HL-60 (cell line): Measurements from ENCODE around the gene SLC3A2.
A peak's percentile ranks its signal among the peaks of the same experiment; 100 is the strongest.
"Not testable (repeated sequence)": the region's sequence is repeated elsewhere in the genome, so short reads cannot be mapped to it uniquely, and the experiment has no call there.

Experiments
- DNase-seq, 2 experiments: peaks; one replicate each; pipeline ENCODE4 v3.0.0-alpha.2; 2010 to 2020; ENCODE audit warnings: low read depth in 1 of 2, low spot score in 1 of 2
- H3K27ac ChIP-seq: fragments of 250-450 bp; sonication (Bioruptor Pico); replicated peaks from 2 replicates; pipeline ENCODE4 v1.5.1; 2020; ENCODE audit warnings: mild to moderate bottlenecking, moderate library complexity
- H3K27me3 ChIP-seq: fragments of 250-450 bp; sonication (Bioruptor Pico); 2 replicates; pipeline ENCODE4 v1.5.1; 2021; ENCODE audit warnings: mild to moderate bottlenecking, moderate library complexity; ENCODE audit not compliant: insufficient read depth, poor library complexity, severe bottlenecking
- H3K4me3 ChIP-seq: replicated peaks from 2 replicates; pipeline ENCODE4 v1.5.1; 2011; ENCODE audit warnings: mild to moderate bottlenecking, control low read depth, low read length; ENCODE audit not compliant: insufficient read depth
- GABPA ChIP-seq: IDR thresholded peaks from 2 replicates; pipeline ENCODE4 v1.6.1; 2012; ENCODE audit warnings: low read depth
- POLR2AphosphoS5 ChIP-seq: IDR thresholded peaks from 2 replicates; pipeline ENCODE4 v1.6.1; 2012; ENCODE audit warnings: low read depth
- SPI1 ChIP-seq: IDR thresholded peaks from 2 replicates; pipeline ENCODE4 v1.6.1; 2012; ENCODE audit warnings: low read depth, mild to moderate bottlenecking, borderline replicate concordance
- TF ChIP-seq, protein P1 (sequence below): IDR thresholded peaks from one replicate; pipeline ENCODE4 v1.5.1; 2011; ENCODE audit warnings: low read length, control low read depth, inconsistent platforms; ENCODE audit not compliant: insufficient read depth
- TF ChIP-seq, protein P2 (sequence below): IDR thresholded peaks from 2 replicates; pipeline ENCODE4 v1.6.1; 2012; ENCODE audit warnings: low read depth; ENCODE audit not compliant: insufficient replicate concordance

SLC3A2 gene

GRCh38 chr11:62832336-62833234 is 48.1 kb upstream of the SLC3A2 start, which contains the start of gene TEX54:
Gene TEX54 (minus strand): TSS chr11:62832841.
- Histone ChIP-seq H3K4me3 (peak within 1 kb of the TSS; percentile 94), H3K27ac (peak within 1 kb of the TSS; percentile 92), H3K27me3 (no peaks in the 10 kb centered on the region)
- TF ChIP-seq, protein P1, sequence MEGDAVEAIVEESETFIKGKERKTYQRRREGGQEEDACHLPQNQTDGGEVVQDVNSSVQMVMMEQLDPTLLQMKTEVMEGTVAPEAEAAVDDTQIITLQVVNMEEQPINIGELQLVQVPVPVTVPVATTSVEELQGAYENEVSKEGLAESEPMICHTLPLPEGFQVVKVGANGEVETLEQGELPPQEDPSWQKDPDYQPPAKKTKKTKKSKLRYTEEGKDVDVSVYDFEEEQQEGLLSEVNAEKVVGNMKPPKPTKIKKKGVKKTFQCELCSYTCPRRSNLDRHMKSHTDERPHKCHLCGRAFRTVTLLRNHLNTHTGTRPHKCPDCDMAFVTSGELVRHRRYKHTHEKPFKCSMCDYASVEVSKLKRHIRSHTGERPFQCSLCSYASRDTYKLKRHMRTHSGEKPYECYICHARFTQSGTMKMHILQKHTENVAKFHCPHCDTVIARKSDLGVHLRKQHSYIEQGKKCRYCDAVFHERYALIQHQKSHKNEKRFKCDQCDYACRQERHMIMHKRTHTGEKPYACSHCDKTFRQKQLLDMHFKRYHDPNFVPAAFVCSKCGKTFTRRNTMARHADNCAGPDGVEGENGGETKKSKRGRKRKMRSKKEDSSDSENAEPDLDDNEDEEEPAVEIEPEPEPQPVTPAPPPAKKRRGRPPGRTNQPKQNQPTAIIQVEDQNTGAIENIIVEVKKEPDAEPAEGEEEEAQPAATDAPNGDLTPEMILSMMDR, result no peak
- TF ChIP-seq POLR2AphosphoS5 (peak; percentile 68), GABPA (no peak), SPI1 (no peak)
- TF ChIP-seq, protein P2, sequence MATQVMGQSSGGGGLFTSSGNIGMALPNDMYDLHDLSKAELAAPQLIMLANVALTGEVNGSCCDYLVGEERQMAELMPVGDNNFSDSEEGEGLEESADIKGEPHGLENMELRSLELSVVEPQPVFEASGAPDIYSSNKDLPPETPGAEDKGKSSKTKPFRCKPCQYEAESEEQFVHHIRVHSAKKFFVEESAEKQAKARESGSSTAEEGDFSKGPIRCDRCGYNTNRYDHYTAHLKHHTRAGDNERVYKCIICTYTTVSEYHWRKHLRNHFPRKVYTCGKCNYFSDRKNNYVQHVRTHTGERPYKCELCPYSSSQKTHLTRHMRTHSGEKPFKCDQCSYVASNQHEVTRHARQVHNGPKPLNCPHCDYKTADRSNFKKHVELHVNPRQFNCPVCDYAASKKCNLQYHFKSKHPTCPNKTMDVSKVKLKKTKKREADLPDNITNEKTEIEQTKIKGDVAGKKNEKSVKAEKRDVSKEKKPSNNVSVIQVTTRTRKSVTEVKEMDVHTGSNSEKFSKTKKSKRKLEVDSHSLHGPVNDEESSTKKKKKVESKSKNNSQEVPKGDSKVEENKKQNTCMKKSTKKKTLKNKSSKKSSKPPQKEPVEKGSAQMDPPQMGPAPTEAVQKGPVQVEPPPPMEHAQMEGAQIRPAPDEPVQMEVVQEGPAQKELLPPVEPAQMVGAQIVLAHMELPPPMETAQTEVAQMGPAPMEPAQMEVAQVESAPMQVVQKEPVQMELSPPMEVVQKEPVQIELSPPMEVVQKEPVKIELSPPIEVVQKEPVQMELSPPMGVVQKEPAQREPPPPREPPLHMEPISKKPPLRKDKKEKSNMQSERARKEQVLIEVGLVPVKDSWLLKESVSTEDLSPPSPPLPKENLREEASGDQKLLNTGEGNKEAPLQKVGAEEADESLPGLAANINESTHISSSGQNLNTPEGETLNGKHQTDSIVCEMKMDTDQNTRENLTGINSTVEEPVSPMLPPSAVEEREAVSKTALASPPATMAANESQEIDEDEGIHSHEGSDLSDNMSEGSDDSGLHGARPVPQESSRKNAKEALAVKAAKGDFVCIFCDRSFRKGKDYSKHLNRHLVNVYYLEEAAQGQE, result no peak
- no peak for DNase-seq

DNA sequence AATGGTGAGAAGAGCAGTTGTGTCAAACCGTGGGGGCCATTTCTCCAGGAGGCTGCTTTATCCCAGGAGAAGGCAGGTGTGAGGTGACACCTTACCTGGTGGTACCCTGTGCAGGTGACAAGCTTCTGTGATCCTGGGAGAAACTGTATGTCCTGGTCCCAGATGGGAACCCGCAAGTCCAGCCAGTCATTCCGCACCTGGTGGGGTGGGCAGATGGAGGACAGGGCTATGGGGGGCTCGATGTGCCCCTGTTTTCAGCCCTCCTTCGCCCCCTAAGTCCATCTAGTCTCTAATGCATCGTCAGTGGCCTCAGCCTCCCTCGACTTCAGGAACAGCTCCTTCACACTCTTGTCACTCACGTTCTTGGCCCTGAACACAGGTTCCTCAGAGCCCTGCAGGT is 45.4 kb upstream of the SLC3A2 start:
- DNase-seq, result no peak
- H3K4me3 ChIP-seq, result no peak overlapping the region
- H3K27me3 ChIP-seq, result no peaks in the 10 kb centered on the region
- TF ChIP-seq GABPA, result no peak
- no peak for TF ChIP-seq POLR2AphosphoS5
- TF ChIP-seq SPI1, result no peak
- TF ChIP-seq, protein P1, result no peak
- TF ChIP-seq, protein P2, result no peak
- H3K27ac ChIP-seq, result no peak overlapping the region

DNA sequence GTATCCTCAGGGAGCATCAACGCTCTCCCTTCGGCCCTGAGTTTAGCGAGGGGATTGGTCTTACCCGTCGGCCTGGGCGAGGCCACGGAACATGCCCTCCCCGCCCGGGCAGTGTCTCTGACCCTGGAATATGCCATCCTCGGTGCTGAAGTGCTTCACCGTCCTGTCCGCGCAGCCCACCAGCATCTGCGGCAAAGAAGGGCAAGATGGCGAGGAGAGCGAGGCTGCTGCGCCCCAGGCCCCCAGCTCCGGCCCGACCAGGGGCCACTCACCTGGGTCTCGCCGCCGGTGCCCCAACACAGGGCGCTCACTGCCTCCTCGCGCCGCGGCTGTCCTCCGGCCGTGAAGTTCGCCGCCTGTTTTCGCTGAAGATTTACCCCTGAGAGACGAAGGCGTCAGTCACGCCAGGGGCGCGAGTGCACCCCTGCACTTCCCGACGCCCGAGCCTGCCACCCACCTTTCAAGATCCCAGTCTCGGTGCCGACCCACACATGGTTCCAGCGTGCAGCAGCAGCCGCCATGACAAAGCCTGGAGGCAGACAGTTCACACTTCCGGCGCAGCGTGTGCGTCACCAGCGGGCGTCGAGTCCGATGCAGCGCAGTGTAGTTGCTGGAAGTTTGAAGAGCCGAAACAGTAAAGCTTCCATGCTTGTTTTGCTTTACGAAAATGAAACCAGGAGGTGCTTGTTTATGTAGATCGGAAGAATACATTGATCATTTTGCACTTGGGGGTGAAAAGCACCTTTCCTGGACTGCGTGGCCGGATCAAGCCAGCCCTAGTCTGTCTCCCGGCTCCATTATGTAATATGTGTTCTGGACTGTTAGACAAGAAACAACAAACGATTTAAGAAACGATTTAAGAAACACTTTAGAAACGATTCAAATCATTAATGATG is 41.4 kb upstream of the SLC3A2 start, which contains the start of gene WDR74:
WDR74 (minus strand) TSS at position 541 of the 896 bp plus-strand sequence; CDS start at position 521, 20 bp downstream.
- Histone ChIP-seq H3K4me3 (peak within 1 kb of the TSS; percentile 92), H3K27ac (peak within 1 kb of the TSS; percentile 98), H3K27me3 (no peaks in the 10 kb centered on the region)
- DNase-seq, result peak; percentile 95 to 96
- TF ChIP-seq GABPA (peak; percentile 77), POLR2AphosphoS5 (peak; percentile 96), SPI1 (no peak)
- TF ChIP-seq, protein P1, result no peak
- TF ChIP-seq, protein P2, result peak; percentile 78

DNA sequence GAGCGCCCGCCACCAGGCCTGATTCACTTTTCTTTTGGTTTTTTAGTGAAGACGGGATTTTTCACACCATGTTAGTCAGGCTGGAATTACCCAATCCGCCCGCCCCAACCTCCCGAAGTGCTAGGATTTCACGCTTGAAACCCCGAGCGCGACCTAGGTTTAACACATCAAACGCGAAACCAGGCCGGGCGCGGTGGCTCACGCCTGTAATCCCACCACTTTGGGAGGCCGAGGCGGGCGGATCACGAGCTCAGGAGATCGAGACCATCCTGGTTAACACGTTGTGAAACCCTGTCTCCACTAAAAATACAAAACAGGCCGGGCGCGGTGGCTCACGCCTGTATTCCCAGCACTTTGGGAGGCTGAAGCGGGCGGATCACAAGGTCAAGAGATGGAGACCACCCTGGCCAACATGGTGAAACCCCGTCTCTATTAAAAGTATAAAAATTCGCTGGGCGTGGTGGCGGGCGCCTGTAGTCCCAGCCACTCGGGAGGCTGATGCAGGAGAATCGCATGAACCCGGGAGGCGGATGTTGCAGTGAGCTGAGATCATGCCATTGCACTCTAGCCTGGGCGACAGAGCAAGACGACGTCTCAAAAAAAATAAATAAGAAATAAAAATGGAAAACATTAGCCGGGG is 39.9 kb upstream of the SLC3A2 start:
- not testable (repeated sequence) for H3K27me3 ChIP-seq
- DNase-seq, result peak; percentile 70 to 74
- H3K4me3 ChIP-seq, result peak overlapping the region; percentile 92
- peak overlapping the region; percentile 98 for H3K27ac ChIP-seq
